GM18526 (cell line): ENCODE results near the gene ZBTB48.

Source experiments
- POLR2A ChIP-seq: IDR thresholded peaks from 3 replicates; pipeline ENCODE4 v1.6.1; 2011; ENCODE audit not compliant: insufficient read length; ENCODE audit errors: extremely low read depth

The ZBTB48 gene

GRCh38 chr1:6614929-6615785, 35.4 kb downstream of the ZBTB48 start:
- TF ChIP-seq POLR2A = no peak

- TF ChIP-seq POLR2A = no peak
These were observed 39.3 kb downstream of the ZBTB48 start for GRCh38 chr1:6619045-6619444.

- TF ChIP-seq POLR2A = no peak
These were observed 41.9 kb downstream of the ZBTB48 start for GRCh38 chr1:6621429-6622391.

DNA sequence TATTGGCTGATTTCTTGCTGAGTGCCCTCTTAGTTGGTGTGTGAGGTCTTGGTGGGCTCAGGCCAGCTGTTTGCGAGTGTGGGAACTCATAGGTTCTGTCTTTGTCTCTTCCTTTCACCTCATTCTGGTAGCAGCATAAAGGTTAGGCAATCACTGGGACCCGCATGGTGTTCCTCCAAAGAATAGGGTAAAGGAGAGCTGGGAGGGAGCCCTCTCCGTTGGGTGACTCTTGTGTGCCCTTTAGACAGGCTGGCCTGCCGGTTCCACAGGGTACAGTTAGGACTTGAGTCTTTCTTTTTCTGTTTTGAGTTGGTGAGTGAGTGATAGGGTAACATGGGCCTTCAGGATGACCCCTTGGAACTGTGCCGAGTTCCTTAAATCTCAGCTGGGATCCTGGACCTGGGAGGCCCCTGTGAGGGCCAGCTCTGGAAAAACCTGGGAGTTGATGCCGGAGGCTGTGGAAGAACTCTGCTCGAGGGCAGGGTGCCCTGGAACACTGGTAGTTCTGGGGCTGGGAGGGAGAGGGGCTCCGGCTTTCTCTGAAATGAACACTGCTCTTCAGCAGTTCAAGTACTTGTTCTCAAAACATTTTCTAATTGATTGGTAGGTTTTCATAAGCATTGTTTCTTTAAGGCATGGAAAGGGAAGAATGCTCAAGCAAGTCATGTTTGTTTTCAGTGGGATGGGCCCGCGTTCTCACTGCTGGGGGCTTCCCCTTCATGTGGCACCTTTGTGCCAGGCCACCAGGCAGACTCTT, 42.8 kb downstream of the ZBTB48 start:
- no peak for TF ChIP-seq POLR2A

GRCh38 chr1:6623269-6623965, 43.6 kb downstream of the ZBTB48 start:
- no peak for TF ChIP-seq POLR2A

DNA sequence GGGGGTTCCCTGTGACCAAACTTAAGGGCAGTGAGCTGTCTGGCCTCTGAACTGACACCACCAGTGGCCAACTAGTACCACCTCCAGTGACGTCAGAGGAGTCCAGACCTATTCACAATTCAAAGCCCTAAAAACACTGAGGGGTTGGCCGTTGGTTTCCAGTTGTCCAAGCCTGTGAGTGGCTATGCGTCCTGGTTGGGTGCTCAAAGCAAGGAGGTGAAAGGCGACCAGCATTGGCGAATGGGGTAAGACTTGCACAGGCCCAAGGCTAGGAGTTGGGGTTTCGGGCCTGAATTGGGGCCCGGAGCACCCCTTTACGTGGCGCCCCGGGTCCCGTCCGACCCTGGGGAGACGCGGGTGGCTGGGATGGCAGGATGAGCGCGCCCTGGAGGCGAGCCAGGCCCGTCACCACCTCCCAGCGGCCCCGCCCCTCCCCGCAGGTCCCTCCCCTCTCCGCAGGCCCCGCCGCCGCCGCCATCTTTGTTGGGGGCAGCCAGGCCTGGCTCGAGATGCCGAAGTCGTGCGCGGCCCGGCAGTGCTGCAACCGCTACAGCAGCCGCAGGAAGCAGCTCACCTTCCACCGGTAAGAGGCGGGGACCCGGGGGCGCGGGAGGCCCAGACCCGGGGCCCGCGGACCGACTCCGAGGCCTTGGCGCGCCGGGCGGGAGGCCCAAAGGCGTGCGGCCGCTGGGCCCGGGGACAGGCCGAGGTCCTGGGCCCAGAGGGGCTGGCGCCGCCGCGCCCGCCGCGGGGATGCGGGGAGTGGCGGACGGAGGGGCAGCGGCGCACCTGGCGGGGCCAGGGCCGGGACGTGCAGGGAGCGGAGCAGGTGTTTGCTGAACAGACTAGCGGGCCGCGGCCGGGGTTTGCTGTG, 45.2 kb downstream of the ZBTB48 start, which contains the start of gene THAP3:
THAP3 (plus strand) TSS at position 159 of the 874 bp plus-strand sequence; CDS start at position 510, 351 bp downstream.
- no peak for TF ChIP-seq POLR2A

DNA sequence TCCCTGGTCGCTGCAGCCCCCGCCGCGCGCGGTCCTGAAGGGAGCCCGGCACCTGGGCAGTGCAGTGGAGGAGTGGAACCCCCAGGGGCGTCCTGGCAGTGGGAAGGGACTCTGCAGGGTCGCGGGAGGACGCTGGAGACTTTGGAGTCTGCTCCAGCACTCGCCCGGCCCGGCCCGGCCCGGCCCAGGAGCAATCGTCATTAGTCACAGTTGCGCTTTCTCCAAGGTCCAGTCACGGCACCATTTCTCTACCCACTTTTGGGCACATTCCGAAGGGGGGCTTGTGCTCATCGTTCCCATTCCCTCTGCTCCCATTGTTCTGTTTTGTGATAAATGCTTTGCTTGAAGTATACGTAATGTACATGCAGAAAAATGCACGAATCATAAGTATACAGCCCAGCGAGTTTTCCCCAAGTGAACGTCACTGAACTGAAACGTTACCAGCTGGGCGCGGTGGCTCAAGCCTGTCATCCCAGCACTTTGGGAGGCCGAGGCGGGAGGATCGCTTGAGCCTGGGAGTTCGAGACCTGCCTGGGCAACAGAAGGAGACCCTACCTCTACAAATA, 45.9 kb downstream of the ZBTB48 start:
- no peak for TF ChIP-seq POLR2A

DNA sequence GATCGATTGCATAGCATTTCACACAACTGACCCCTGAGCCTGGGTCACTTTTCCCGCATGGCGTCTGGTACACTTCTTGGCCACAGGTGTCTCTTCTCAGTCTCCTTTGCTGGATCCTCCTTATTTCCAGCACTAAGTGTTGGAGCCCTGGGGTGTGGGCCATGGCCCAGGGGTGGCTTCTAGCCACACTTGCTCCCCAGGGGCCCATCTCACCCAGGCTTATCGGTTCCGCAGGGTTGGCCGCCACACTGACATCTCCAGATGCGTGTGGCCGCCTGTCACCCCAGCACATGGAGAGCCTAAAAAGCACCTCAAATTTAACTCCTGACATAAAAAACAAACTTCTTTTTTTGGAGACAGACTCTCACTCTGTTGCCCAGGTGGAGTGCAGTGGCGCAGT, 47.2 kb downstream of the ZBTB48 start:
- TF ChIP-seq POLR2A = no peak

DNA sequence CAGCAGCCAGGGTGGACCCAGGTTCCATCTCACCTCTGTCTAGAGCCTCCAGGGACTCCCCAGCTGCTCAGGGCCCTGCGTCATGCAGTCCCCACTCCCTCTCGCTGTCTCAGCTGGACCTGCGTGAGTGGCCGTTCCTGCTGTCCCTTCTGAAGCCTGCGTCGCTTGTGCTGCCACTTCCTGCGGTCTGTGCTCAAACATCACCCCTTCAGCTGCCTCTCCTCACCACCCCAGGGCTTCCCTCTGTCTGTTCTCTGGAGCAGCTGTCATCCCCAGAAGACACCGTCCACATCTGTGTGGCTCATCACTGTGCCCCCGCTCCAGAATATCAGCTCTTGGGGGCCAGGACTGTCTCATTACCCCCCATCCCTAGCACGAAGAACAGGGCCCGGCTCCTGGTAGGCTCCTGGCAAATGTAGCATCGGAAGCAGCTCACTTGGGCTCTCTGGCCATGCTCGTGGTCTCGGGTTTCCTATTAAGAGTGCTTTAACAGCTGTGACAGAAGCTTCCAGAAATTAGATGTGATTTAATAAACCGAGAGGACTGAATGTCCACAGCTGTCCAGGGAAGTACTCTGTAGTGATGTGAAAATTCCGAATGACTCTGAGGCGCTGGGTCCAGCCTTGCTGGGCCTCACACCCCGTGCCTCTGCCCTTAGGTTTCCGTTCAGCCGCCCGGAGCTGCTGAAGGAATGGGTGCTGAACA, 48.2 kb downstream of the ZBTB48 start:
- TF ChIP-seq POLR2A = no peak

GRCh38 chr1:6628971-6629479, 49.2 kb downstream of the ZBTB48 start:
- TF ChIP-seq POLR2A = no peak

- TF ChIP-seq POLR2A = no peak
These were observed 50.2 kb downstream of the ZBTB48 start for GRCh38 chr1:6630027-6630426.

DNA sequence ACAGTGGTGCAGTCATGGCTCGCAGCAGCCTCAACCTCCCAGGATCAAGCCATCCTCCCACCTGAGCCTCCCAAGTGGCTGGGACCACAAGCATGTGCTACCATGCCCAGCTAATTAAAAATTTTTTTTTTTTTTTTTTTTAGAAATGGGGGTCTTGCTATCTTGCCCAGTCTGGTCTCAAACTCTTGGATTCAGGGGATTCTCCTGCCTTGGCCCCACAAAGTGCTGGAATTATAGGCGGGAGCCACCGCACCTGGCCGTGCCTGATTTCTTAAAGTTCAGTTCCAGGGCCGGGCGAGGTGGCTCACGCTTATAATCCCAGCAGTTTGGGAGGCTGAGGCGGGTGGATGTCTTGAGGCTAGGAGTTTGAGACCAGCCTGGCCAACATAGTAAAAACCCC, 51.3 kb downstream of the ZBTB48 start:
- TF ChIP-seq POLR2A = no peak
